GM12891 (cell line): ENCODE results near the gene HMGCS1.

Source experiments
- POLR2A ChIP-seq: IDR thresholded peaks from 2 replicates; pipeline ENCODE4 v1.6.1; 2011; ENCODE audit warnings: low read depth, low read length, control low read depth
- POLR2AphosphoS5 ChIP-seq: IDR thresholded peaks from 2 replicates; pipeline ENCODE4 v1.6.1; 2011; ENCODE audit warnings: low read depth, low read length, control low read depth

DNA sequence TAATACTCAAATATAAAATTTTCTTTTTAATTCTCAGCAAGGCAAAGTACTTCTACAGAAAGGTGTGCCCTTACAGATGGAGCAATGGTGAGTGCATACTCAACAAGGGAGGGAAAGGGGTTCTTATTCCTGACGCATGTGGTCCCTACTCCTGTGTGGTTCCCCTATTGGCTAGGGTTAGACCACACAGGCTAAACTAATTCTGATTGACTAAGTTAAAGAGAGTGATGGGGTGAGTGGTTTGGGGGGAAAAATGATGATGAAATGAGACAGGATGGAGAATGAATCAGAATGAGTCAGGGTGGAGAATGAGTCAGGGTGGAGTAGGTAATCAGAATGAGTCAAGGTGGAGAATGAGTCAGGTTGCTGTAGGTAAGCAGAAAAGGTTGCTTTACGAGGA lies 22.9 kb upstream of the HMGCS1 start:
- no peak for TF ChIP-seq POLR2AphosphoS5
- TF ChIP-seq POLR2A: no peak
